ENCODE data around the gene FSTL4.

DNA sequence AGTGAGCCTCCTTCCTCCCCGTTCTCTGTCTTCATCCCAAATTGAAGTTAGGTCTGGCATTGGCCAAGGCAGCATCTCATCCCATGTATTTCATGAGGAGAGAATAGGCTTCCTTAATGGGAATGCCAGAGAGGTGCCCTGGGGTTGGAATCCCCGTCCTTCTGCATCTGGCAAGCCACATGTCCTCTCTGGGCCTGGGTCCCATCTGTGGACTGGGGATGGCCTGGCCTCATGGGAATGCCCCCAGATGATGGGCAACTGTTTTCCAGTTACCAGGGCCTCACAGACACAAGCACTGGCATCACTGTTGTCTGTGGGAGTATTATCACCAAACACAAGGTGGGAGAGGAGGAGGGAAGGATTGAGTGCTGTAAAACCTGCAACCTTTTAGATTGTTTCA is 153.9 kb downstream of the FSTL4 start:
- no peak for TF ChIP-seq POLR2A (IDR thresholded peaks at IDR 0.05)
- TF ChIP-seq, protein P1, sequence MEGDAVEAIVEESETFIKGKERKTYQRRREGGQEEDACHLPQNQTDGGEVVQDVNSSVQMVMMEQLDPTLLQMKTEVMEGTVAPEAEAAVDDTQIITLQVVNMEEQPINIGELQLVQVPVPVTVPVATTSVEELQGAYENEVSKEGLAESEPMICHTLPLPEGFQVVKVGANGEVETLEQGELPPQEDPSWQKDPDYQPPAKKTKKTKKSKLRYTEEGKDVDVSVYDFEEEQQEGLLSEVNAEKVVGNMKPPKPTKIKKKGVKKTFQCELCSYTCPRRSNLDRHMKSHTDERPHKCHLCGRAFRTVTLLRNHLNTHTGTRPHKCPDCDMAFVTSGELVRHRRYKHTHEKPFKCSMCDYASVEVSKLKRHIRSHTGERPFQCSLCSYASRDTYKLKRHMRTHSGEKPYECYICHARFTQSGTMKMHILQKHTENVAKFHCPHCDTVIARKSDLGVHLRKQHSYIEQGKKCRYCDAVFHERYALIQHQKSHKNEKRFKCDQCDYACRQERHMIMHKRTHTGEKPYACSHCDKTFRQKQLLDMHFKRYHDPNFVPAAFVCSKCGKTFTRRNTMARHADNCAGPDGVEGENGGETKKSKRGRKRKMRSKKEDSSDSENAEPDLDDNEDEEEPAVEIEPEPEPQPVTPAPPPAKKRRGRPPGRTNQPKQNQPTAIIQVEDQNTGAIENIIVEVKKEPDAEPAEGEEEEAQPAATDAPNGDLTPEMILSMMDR (IDR thresholded peaks at IDR 0.05) = no peak

Measured in Peyer's patch (tissue), 4 donors.